Activated CD8-positive, alpha-beta memory T cell treated with anti-CD3 and anti-CD28 coated beads for 48 hours (primary cell): ENCODE data around the gene PPIL1.

Source experiments
- DNase-seq, 3 experiments: peaks; one replicate each; pipeline ENCODE4 v3.0.0-alpha.2; 2020; ENCODE audit warnings: low read depth in 2 of 3, low spot score in 2 of 3

The PPIL1 gene

DNA sequence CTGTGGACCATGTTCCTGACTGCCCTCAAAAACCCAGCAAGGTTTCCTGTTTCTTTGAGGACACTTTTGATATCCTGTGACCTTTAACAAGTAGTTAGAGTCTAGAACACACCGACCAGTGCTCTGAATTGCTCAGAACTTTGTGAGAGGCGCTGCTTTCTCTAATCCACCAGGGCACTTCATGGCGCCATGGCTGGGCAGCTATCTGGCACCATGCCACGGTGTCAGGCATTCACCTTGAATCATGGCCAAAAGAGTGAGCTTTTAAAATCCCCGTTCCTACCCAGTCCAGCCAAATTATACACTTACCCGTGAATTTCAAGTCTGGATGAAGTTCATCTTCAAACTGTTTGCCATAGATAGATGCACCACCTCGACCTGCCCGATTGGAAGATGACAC, 18.3 kb downstream of the PPIL1 start:
- DNase-seq = no peak

- DNase-seq = no peak
These were observed 18.9 kb downstream of the PPIL1 start for GRCh38 chr6:36855750-36856149.

DNA sequence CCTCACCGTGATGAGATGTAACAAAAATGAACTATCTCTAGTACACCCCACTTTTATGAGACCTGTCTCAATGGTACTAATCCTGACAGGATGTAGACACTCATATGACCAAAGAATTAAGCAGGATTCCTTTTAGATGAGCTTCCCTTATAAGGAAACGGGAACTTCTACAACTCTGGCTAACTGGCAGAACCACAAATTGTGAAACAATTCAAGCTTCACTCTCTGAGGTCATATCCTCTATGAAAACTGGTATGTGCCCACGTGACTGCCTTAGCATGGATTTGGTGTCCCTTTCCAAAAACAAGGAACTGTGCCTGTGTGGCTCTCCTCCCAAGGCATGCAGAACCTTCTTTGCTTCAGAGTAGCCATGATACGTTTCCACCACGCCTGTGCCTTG, 21.3 kb downstream of the PPIL1 start:
- no peak for DNase-seq

- no peak for DNase-seq
These were observed 22.0 kb downstream of the PPIL1 start for GRCh38 chr6:36852481-36853147.

DNA sequence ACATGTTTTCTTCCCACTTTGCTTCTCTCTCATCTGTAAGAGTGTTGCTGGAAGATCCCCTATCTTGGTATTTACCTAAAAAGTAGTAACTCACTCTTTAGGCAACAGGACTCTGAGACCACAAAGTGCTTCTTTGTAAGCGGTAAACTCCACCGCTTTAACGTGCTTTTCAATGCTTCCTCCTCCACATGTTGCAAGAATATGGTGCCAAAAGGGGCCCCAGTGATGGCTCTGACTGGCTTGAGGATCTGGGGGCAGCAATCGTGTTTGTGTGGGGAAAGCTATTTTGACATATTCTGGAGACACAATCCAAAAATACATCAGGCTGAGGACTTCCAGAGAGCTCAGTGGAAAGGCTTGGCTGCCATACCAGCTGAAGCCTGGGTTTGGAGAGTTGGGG, 23.0 kb downstream of the PPIL1 start:
- no peak for DNase-seq

- no peak for DNase-seq
These were observed 23.4 kb downstream of the PPIL1 start for GRCh38 chr6:36851149-36851614.

DNA sequence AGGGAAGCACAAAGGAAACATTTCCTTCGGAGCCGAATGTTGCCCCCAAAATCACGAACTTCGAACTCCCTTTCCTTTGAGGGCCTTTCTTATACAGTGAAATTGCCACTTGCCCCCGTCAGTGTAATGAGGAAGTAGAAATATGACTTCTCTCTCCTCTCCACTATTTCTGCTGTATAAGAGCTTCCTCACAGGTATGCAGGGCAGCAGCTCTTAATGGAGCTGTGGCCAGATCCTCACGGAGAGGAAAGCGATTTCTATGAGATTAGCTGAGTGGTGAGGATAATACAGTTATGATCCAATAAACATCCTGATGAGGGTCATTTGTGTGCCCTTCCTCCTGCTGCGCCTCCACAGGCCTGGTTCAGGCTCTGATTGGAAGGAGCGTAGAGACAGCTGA, 24.6 kb downstream of the PPIL1 start:
- no peak for DNase-seq

DNA sequence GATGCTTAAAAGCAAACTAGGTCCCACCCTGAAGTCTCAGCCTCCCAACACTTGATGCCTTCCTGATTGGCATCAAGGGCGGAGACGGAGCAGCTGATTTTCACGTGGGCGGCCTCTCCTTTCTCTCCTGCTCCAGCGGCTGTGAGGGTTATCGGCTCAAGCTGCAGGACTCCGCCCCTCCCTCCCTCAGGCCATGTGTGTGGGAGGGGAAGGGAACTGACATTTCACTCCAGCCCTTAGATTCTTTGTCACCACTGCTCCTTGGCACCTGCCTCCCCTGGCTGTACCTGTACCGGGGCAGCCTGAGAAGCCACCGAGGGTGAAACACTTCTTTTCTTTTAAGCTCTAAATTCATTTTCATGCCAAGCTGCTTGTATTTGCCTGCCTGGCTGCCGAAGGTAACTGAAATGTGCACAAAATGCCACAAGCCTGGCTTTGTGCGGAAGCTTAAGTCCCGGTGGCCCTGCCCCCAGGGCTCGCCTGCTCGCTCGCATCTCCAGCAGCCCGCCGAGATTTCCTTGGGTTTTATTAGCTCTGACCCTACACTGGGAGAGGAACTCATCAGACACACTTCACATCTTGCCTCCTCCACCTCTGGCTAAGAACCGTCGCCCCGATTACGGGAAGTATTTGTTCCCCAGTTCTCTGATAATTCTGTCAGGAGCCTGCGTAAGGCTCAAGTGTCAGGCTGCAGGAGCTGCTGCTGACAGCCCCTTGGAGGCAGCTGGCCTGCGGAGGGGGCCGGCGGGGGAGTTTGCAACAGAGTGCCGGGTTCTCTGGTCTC, 25.8 kb downstream of the PPIL1 start:
- DNase-seq = no peak

GRCh38 chr6:36847991-36848390, 26.6 kb downstream of the PPIL1 start:
- DNase-seq = no peak

DNA sequence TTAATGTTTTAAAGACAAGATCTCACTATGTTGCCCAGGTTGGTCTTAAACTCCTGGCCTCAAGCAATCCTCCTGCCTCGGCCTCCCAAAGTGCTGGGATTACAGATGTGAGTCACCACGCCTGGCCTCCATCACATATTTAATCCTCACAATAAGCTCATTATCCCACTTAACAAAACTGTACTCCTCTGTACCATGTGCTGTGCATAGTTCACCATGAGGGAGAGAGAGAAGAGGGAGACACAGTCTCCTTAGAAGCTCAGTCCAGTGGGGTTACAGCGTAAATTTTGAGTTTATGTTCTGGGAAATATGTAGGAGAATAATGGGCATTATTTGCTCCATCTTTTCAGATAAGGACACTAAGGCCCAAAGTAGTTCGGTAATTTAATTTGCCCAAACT, 27.5 kb downstream of the PPIL1 start:
- DNase-seq = no peak

DNA sequence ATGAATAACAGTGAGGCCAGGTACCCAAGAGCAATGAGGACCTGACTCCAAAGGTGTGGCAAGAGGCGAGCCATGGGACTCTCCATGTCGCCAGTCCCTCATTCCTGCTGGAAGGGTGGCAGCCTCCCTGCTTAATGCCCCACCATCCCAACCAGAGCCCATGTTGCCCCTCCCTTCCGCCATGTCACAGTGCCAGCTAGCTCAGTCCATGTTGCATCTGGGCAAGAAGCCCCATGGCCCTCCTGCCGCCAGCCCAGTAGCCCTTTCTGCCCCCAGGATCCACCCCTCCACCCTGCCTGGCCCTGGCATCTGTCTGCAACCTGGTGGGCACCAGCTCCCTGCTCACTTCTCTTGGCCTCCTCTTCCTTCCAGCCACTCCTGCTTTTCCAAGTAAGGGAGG, 29.4 kb downstream of the PPIL1 start:
- DNase-seq = no peak

GRCh38 chr6:36844232-36845170, 30.1 kb downstream of the PPIL1 start:
- no peak for DNase-seq

DNA sequence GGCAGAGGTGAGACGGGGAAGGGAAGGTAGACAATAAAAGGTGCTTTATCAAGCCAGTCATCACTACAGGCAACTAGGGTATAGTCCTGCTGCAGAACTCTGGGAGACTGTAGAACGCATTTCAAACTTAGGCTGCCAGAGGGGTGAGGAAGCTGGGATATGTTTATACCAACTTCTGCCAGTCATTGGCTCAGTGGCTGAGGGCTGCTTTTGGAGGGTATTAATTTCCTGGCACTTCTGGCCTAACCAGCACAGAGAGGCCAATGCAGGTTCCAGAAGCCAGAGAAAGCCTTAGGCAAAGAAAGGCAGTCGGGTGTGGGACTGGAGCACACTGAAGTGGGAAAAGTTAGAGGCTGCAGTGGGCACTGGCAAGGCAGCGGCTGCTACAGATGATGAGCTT, 31.4 kb downstream of the PPIL1 start:
- DNase-seq = no peak

- no peak for DNase-seq
These were observed 32.8 kb downstream of the PPIL1 start for GRCh38 chr6:36841756-36842155.

GRCh38 chr6:36840432-36841403, 33.9 kb downstream of the PPIL1 start:
- DNase-seq = no peak

DNA sequence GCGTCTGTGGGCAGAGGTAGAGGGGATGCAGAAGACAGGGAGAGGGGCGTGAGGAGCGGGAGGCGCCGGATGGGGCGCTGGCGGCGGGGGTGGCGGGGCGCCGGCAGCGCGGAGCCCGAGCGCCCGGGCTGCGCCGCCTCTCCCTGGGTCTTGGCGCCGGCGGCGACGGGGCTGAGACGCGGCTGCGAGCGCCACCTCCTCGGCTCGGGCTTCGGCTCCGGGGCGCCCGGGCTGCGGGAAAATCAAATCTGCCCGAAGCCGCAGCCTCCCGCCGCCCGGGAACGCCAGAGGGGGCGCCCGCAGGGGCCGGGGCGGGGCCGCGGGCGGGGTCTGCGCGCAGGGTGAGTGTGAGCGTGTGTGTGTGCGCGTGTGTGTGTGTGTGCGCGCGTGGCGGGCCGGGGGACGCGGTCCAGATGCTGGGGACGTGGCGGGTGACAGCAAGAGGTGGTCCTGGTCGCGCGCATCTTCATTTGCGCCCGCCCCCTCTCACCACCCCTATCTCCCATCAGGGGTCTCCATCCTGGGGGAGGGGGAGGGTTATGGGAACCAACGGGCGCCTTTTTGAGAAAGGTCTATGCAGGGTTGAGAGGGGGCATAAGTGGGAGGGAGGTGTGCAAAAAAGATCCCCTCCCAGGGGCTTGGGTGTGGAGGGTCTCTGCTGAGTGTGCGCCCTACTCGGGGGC, 34.7 kb downstream of the PPIL1 start:
- no peak for DNase-seq

GRCh38 chr6:36838896-36839748, 35.5 kb downstream of the PPIL1 start, which contains the start of gene CPNE5:
TSS of gene CPNE5 (minus strand) at chr6:36839444. CDS start at chr6:36839377, 67 bp downstream.
- no peak for DNase-seq

DNA sequence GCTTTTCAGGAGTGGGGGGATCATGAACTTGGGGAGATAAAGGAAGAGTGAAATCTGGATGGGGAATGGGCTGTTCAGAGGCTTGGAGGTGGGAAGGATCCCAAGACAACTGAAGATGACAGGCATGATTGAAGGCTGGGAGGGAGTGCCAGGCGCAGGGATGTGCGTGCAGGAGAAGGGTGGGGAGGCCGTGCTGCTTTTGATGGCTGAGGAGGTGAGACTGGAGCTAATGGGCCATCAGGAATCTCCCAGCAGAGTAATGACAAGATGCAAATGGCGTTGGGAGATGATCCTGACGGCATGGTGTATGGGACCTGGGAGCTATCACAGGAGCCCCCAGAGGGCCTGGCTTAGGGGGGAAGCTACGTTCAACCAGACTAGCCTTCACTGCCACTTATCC, 36.9 kb downstream of the PPIL1 start:
- DNase-seq = no peak

GRCh38 chr6:36837022-36837339, 37.6 kb downstream of the PPIL1 start:
- no peak for DNase-seq
